Uterine smooth muscle cell (primary cell): ENCODE data around the gene CXCL5. TPM values are rescaled to one million over a fixed set of nuclear protein-coding genes. Genes with fewer than 3 reads are reported as not detected.

Experiments
- total RNA-seq: library from RNA; depleted of rRNA; stranded (reverse); fragments of >200 nt; gene quantifications from 2 replicates; pipeline ENCODE4 v1.2.3, GENCODE V29; 2014

CXCL5 gene
- total RNA-seq, result 0.25 and 0.44 TPM in 2 replicates

DNA sequence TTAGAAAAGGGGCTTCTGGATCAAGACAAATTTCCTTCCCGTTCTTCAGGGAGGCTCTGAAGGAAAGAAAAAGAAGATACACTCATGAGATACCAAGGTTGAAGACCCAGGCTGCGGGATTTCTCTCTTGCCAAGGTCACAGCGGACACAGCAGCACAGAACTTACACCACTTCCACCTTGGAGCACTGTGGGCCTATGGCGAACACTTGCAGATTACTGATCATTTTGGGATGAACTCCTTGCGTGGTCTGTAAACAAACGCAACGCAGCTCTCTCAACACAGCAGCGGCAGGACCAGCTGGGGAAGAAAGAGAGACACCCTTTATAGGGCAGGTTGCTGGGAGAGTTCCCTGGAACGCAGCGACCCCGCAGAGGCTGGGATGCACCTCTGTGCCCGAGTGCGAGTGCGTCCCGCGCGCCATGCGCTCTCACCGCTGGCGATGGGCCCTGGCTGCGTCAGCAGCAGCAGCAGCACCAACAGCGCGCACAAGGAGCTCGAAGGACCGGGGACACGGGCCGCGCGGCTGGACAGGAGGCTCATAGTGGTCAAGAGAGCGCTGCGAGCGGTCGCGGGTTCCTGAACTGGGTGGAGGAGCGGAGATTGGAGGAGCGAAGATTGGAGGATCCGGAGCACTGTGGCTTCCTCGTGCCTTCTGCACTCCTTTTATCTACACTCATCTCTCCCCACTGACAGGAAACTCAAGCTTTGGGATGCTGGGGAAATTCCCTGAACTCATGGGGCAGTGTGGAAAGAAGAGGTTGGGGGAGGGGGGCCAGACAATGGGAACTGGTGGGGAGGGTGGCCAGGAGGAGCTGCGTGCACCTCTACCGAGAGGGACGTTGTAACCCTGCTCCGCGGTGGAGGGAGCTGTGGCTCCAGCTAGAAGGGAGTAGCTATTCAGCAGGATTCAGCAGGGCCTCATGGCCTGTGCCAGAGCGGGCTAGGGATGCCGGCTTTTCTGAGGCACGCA is at the start of gene CXCL5:
TSS of gene CXCL5 (minus strand) at position 638 of the 972 bp plus-strand sequence. CDS start at position 542, 96 bp downstream.

DNA sequence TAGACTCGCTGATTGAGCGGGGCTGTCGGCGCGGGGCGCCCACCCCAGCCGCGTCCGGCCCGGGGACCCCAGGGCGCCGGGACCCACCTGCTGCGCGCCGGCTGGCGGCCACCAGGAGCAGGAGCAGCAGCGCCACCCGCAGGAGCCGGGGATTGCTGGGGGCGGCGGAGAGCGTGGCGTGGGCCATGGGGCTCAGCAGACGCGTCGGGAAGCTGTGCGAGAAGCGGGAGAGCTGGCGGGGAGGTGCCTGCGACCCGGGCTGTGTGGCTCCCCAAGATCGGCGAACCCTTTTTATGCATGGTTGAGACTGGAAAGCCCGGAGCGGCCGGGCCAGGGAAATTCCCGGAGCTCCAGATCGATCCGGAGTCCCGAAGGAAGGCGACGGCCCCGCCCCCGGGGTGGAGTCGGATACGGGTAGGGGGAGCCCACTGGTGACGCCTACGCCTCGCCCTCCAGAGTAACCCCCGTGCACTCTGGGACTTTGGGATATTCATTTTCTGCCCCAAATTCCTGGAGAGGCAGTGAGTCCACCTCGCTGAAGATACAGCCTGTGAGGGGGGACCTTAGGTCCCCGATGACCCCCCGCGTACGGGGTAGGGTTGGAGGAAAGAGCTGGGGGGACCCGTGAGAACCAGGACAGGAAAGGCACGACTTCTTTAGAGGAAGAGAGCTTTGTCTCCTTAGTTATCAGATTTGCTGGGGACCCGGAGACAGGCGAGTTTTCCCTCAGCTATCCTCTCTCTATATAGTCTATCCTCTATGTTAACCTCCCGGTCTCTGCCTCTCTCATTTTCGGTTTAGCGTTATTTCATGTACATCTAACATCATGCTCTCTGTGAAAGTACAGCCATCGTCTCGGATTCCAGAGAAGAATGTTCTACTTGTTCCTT is 40.2 kb upstream of the CXCL5 start, which contains the start of gene CXCL3:
TSS of gene CXCL3 (minus strand) at position 265 of the 890 bp plus-strand sequence. CDS start at position 187, 78 bp downstream.

GRCh38 chr4:73988061-73988460 is 10.4 kb downstream of the CXCL5 start, which contains the start of gene PPBP:
PPBP (minus strand) TSS chr4:73988190; CDS start chr4:73988103, 87 bp downstream.

Other genes starting within 250 kb of the CXCL5 start
- gene CXCL6, start 162.0 kb downstream of the CXCL5 start, total RNA-seq, result 0.77 and 1.1 TPM in 2 replicates
- gene PF4V1, start 145.4 kb downstream of the CXCL5 start, total RNA-seq, result 0.33 and 0.87 TPM in 2 replicates
- 2.9 and 3.9 TPM in 2 replicates for gene CXCL1, start 129.3 kb downstream of the CXCL5 start, total RNA-seq
- not detected in 2 replicates for gene PF4, start 16.6 kb downstream of the CXCL5 start, total RNA-seq
- gene PPBP, start 10.5 kb downstream of the CXCL5 start, total RNA-seq, result not detected in 2 replicates
- 2.1 and 3.3 TPM in 2 replicates for gene CXCL3, start 40.0 kb upstream of the CXCL5 start, total RNA-seq
- 2.7 and 3.6 TPM in 2 replicates for gene CXCL2, start 100.5 kb upstream of the CXCL5 start, total RNA-seq
- gene MTHFD2L, start 159.4 kb upstream of the CXCL5 start, total RNA-seq, result 16.2 and 19.9 TPM in 2 replicates